Testis (tissue), 2 donors: Measurements from ENCODE around the gene ATE1.

Experiments
- CTCF ChIP-seq, 3 experiments: fragments of 450-650 bp in 2 of 3; fragments of 200-600 bp in 1 of 3; sonication (generic) in 1 of 3; IDR thresholded peaks; one replicate each; pipeline ENCODE4 v1.5.1; 2016 to 2019; ENCODE audit warnings: antibody characterized with exemption in 3 of 3, mild to moderate bottlenecking in 2 of 3, moderate library complexity in 1 of 3
- POLR2A ChIP-seq: fragments of 450-650 bp; IDR thresholded peaks from one replicate; pipeline ENCODE4 v1.6.1; 2017; ENCODE audit warnings: antibody characterized with exemption, mild to moderate bottlenecking, moderate library complexity

- TF ChIP-seq CTCF (IDR thresholded peaks at IDR 0.05): no peak
- no peak for TF ChIP-seq POLR2A
These were observed 62.3 kb downstream of the ATE1 start for GRCh38 chr10:121865554-121865953.
